Right forelimb (tissue), 1 donor: ENCODE results near the gene FGF8.
A peak's percentile ranks its signal among the peaks of the same experiment; 100 is the strongest.

ENCODE experiments used
- DNase-seq: peaks from one replicate; pipeline ENCODE4 v3.0.0-alpha.2; 2018

Gene FGF8

DNA sequence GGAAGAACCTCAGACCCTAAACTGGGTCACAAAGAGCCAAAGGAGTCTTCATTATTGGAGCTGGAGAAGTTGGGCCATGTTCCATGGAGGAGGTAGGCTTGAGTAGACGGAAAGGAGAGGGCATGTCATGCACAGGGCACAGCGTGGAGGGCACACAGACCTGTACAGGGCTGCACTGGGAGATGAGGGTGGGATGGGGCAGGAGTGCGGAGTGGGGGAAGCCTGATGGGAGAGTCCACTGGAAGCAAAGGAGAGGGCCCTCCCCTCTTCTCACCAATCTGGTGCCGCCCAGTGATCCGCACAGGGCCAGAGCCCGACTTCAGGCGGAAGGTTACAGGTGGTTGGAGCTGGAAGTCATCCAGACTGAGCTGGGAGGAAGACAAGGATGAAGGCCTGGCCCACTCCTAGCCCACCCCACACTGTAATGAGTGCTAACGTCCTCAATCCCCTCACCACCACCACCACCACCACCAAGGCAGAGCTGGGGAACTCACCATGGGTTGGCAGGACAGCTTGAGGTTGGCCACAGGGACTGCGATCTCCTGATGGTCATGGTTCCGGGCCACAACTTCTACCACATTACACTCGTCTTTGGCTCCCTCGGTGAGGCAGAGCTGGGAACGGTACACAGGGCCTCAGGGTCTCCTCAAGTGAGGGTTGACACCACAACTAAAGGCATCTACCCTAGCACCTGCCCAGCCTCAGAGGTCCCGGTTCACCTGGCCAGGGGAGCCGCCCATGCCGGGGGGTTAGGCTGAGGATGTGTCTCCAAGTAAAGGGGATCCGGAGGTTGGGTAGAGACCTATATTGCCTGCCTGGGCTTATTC, 6.3 kb upstream of the FGF8 start:
- DNase-seq = no peak

DNA sequence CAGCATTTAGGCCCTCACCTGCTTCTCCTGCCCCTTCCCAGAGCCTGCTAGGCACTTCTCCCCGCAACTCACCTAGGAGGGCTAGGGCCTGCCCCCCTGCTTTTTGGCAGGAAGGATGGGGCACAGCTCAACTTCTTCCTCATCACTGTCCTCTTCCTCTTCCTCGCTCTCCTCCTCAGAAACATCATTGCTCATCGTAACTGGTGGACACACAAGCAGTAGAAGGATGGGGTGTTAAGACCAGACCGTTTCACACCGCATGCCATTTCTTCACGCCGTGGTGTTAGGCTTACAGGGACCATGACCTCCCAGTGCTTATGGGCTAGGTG, 5.7 kb upstream of the FGF8 start:
- no peak for DNase-seq

DNA sequence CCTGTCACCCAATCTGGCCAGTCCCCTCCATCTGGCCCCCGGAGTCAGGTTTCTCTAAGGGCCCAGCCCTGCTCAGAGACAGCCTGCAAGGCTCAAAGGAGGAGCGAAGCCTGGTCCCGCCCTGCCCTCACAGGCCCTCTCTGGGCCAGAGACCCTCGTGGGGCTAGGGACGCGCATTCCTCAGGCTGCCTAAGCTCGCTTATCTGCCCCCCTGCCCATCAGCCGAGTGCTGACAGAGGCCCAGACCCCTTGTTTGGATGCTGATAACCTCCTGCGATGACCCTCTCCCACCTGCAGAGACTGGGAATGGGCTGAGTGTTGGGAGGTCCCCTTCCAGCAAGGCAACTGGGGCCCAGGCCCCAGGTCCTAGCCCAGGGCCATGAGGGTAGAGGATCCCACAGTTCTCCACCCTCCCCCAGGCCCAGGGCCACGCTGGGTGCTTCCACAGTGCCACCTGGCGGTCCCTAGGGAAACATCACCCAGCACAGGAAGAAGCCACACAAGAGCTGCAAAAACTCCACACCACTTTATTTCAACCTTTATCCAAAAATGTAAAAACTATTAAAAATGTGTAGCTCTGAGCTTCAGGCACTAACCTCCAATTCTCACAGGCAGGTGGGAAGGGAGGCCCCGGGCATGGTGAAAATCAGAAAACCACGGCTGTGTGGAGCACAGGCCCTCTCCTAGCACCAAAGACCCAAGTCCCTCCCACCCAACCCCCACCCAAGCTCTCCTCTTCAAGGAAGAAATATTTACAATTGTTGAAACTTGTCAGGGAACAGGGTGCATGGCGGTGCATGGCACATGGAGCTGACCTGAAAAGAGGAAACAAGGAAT, 5.1 kb upstream of the FGF8 start:
- DNase-seq = peak; percentile 73

DNA sequence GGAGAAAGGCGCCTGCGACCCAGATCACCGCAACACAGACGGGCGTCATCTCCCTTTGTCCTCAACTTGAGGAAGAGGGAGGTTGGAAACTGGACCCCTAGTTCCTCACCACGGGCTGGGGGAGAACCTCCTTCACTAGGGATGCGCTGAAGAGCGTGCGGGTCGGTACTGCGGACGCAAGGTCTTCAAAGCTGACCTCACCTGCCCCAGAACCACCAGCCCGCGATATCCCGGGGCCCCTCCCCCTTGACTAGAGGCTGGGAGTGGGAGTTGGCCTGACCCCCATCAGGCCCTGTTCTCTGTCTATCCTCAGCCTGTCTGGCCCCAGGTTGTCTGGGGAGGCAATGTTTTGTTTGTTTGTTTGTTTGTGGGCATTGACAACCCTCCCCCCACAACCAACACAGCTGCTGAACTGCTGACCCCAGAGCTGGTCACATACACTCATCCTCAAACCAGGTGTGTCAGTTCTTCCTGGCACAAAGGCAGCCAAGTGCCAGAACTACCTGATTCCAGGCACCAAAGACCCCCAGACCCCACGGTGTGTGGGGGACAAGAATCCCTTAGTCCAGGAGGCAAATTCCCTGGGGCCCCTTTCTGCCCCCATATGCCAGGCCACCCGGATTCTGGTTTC, 4.4 kb upstream of the FGF8 start:
- no peak for DNase-seq

DNA sequence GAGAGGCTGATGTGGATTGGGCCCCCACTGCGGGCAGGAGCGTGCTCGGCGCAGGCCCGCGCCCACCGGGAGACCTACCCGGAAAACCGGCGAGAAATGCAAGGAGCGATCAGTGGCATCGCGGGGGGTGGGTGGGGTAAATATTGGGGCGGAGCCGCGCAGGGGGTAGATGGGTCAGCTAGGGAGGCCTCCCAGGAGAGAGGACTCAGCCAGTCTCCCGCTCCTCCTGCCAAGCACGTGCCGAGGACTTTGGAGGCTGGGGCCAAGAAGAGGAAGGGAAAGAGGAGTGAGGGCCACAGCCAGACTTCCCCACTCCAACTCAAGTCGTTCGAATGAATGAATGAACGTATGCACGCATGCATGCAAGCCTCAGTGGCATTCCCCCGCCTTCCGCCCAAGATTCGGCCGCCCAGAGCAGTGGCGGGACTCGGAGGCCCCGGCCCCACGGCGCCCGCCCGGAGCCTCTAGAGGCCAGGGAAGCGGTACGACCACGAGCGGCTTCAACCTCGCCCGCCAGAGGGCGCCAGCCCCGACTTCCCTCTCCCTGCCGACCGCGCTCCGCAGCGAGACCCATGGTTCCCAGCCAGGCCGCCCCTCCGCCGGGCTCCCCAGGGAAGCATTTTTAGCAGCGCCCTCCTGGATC, 3.8 kb upstream of the FGF8 start:
- peak; percentile 85 for DNase-seq

DNA sequence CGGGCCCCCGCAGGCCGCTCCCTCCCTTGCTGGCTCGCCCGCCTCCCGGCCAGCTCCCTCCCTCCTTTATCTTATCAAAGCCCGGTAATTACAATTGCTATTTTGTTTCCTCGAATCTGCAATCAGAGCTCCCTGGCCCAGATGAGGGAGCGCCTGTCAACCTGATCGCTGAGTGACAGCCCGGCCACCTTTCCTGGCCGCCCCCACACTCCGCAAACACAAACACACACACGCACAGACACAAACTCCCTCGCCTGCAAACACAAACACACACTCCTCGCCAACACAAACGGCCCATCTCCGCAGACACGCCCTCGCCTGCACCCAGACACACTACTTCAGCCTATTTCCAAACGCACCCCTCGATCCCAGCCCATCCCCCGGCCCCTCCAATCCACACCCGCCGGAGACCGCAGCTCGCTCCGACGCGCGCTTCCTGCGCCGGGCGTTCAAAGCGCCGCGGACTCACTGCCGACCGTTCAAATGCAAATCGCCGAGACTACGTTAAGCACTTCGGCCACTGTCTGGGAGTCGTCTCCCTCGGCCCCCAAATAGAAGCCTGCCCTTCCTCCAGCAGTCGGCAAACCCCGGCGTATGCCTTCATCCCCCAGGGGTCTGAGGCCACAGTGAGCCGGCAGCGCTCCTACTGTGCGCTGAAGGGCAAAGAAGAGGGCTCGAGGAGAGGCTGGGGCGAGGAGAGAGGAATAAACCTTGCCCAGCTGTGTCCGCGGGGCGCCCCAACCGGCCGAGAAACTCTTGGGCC, 3.0 kb upstream of the FGF8 start:
- no peak for DNase-seq

DNA sequence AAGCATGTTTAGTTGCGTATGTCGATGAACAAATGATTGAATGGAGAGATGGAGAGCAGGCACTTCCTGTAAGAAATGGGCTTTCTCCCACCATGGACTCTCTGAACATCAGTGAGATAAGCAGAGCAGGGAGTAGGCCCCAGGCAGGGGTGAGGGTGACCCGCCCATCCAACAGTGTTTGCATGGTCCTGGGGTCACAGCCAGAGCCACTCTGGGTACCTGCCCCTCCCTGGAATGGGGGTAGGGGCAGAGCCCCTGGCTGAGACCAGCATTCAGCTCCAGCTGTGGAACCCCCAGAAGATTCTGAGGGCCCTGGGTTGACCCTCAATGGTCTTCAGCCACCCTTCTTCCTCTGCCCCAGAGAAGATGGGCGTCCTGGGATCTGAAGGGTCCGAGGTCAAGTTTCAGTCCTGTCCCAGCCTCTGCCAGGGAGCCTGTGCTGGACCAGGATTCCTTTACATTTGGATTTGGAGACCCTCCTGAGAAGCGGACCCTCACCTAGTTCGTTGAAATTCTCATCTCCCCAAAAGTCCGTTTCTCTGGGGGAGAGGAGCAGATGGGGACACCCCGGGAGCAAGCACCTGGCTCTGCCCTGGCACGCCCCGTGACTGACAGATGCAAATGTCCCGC, 2.4 kb upstream of the FGF8 start:
- DNase-seq = no peak

DNA sequence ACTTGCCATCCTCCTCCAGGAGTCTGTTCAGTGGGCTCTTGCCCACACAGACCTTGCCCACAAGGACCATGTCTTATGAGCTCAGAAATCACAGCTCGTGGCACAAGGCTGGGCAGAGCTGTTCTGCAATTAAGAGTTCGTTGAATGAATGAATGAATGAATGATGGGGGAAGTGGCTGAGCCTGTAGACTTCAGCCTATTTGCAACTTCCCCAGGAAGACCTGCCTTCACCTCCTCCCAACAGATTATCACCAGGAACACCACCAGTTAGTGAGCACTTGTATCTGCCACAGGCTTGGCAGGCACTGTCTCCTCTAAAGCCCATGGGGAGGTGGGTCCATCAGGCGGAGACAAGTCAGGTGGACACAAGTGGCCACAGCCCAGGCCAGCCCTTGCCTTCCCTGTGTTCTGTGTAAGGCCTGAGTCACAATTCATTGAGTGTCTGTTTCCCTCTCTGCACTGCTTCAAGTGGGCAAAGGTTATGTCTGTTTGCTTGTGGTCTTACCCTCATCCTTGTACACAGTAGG, 1.8 kb upstream of the FGF8 start:
- no peak for DNase-seq

DNA sequence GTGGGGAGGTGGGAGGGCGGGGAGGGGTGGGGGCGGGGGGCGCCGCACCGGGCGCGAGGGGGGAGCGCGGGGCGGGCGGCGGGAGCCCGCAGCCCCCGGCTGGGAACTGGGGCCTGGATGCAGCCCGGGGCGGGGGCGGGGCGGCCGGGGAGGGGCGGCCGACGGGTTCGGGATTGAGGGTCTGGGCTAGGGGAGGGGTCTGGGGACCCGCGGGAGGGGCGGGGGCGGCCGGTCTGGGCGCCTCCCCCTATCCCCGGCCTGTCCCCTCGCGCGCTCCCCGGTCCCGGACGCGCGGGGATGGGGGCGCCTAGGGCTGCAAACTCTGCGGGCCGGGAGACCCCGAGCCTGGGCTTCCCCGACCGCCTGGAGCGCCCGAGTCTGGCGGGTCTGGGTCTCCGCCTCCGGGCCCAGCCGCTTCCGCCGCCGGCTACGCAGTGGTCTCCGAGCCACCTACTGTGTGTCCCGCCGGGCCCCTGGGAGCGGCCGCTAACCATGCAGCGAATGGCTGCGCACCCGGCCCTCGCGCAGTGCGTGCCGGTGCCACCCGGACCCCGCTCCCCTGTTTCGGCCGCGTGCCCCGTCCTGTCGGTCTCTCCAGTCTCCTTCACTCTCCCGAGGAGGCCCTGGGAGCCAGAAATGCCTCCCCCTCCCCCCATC, 375 bp upstream of the FGF8 start:
- no peak for DNase-seq

DNA sequence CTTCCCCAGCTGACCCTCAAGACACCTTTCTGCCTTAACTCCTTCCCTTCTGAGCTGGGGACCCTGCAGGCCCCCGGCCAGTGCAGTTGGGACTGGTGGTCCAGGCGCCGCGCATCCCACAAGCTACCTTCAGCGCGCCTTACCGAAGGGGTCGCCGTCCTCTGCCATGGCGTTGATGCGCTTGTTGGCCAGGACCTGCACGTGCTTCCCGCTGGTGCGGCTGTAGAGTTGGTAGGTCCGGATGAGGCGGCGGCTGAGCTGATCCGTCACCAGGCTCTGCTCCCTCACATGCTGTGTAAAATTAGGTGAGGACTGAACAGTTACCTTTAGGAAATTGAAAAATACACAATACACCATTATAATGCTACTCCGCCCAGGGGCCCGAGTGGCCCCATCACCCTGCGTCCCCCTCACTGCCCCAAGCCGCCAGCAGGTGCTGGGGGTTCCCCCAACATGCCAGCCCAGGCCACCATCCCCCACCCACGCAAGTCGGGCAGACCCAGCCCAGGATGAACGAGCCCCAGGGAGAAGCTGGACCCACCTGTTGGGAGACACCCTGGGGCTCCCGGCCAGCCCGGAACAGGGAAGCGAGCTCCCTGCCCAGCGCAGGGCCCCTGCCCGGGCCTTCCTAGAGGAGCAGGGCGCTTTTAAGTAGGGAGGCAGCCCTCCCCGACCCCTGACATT, 1.2 kb downstream of the FGF8 start:
- DNase-seq = no peak

DNA sequence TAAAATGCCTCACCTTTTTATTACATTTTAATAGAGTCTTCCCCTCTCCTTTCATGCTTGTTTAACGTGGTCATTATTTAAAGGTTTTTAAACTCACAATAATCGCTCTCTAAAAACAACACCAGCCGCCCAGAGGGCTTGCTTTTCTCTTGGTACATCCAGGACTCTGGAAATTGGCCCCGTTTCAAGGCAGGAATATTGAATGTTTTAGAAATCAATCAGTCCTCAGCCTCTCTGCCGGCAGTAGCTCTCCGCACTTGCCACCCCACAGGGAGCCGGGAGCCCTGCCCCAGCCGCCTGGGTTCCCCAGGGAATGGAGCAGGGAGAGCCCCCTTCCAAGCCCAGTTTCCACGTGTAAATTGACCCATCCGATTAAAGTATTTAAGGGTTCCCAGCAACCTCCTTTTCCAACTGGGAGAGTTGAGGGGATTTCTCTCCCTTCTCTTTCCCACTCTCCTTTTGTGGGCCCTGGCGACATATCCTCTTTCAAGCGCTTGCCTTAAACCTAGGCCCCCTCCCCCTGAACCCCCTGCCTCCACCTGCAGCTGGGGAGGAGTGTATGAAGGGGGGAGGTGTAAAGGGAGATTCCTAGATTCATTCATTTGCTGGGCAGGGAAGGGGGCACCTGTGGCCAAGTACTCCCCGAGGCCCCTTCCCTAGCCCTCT, 1.9 kb downstream of the FGF8 start:
- DNase-seq = no peak

DNA sequence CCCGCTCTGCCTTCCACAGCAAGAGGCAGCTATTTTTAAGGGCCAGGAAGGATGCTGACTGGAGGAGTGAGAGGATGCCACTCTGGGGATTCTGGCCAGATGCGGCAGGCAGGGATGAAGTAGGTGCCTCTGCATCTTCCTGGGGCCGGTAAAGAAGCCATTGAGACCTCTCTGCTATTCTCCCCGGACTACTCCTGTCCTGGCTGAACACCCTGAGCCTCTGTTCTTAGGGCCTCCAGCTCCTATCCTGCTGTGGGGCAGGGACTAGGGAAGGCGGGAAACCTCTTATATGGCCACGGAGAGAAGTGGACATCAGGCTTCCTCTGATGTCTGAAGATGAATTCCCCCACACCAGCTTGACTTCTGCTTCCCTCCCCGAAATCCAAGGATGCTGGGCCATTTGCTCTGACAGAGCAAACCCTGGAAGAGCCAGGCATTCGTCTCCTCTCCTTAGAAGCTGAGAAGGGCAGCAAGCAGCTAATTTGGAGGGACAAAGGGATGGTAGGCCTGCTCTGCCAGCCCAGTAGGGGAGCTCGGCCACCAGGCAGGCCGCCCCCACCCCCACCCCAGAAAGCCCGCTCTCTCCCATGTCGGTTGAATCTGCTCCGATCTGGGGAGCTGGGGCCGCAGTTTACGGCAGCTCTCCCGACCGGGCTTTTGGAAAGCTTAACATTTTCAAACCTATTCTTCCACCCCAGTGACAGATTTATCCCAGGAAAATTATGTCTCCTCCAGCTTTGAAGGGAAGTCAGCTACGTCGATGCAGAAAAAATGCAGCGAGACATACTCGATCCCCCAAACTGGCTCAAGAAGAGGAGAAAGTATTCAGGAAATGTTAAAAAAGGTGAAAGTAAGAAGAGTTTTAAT, 2.8 kb downstream of the FGF8 start:
- no peak for DNase-seq

DNA sequence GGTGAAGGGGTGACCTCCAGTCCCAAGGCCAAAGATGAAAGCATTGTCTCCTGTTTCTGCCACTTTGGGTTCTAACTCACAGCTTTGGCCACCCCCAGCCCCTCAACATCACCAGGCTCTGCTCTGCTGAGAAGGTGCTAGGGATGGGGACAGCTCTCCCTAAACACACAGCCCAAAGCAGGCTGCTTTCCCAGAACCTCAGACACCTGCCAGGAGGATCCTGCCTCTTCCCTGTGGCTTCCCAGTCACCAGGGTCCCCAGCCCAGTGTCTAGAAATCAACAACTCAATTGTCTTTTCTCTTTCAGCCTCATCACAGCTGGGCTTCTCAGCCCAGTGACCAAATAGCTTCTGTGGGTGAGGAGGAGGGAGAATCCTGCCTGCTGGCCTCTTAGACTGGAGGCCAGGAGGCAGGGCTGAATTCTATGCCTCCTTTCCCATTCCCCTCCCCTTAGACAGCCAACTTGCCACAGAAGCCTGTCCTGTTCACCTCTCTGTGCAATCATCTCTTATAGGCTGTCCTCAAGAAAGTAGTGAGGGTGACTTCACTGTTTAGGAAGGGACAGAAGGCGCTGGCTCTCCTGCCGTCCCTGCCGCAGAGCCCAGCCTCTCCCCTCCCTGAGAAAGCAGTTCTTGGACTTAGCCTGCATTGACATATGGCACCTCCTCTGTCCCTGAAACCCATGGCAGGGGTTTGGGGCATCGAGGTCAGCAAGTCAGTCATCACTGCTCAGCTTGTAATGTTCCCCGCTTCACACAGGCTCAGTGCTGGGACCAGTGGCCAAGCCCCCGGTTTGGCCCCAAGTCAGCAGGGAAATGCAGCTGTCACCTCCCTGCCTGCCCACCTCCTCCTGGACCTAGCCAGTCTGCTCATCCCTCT, 3.7 kb downstream of the FGF8 start:
- no peak for DNase-seq

DNA sequence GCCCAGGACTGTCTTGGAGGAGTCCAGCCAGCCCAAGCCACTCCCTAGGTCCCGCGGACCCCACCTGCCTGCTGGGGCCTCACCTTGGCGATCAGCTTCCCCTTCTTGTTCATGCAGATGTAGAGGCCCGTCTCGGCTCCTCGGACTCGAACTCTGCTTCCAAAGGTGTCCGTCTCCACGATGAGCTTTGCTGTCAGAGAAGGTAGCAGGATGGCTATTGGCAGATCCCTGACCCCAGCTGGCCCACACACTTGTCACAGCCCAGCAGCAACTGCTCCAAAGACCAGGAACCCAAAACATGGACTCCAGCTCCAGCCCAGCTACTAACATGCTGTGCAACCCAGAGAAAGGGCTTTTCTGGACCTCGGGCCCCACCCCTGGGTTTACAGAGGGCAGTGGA, 4.5 kb downstream of the FGF8 start:
- no peak for DNase-seq

DNA sequence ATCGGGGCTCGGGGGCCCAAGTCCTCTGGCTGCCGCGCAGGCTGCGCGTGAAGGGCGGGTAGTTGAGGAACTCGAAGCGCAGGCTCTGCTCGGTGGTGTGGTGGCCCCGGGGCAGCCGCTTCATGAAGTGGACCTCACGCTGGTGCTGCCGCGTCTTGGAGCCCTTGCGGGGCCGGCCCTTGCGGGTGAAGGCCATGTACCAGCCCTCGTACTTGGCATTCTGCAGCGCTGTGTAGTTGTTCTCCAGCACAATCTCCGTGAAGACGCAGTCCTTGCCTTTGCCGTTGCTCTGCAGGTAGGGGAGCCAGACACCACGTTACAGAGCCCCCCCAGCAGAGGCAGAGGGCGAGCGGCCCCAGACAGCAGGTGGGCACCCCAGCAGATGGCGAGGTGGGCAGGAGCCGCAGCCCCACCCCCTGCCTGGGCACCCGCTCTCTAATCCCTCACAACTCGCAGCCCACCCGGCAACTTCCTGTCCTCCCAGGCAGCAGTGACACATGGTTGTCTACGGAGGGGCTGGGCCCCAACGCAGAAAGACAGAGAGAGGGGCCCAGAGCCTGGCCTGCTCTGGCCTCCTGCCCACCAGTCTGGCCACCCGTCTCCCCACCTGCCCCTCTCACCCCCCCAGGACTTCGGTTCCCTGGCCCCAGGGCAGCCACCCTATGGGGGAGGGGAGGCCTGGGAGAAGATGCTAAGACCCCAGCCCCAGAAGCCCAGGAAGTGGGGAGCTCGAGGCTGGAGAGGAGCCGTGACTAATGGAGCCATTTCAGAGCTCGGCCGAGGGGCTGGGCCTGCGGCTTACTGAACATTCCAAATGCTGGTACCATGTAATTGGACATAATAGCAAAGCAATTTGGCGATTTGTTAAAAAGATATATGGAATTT, 5.3 kb downstream of the FGF8 start:
- DNase-seq = no peak

DNA sequence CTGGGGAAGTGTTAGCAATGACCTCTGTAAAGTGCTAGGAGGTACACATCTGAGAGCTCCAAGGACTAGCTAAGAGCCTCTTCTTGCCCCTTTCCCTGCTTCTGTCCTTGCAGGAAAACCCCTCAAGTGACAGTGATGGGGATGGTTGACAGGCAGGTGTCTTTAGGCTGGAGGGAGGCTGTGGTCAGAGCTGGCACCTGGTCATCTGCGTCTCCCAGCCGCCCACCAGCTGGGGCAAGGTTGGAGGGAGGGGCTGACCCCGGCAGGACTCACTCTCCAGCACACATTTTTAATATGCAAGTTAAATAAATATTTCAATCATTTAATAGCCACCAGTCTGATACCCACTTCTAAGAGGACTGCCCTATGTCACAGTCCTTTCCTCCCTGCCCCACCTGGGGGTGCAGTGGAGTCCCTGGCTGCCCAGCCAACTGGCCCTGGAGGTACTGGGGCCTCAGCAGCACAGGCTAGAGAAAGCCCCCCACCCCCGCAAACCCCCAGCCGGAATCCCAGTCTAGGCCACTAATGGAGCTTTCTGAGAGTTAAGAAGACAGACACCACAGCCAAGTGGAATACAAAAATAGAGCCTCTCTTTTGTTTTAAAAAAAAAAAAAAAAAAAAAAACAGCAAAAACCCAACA, 6.3 kb downstream of the FGF8 start:
- no peak for DNase-seq

DNA sequence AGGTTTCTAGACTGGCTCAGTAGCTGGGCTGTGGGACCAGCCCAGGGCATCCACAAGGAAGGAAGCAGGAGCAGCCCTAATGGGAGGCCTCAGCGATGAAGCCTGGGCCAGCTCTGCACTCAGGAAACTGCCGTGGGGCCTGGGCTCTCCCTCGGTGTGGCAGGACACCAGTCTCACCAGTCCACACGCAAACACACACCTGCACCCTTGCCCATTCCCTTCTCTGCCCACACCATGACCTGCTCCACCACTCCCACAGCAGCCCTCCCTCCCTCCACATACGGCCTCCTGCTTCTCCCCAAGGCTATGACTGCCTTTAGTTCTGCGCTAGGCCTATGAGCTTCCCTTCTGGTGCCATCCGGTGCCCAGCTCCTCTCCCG, 7.1 kb downstream of the FGF8 start:
- no peak for DNase-seq
